SK-N-SH treated with all-trans-retinoic acid at 6 μM for 48 hours (cell line): Measurements from ENCODE around the gene LTBP1.

Source experiments
- ATAC-seq: fragments of 200-7000 bp; cut with Tn5 transposase; 3 replicates; pipeline ENCODE4 v1.9.1; 2020; ENCODE audit warnings: mild to moderate bottlenecking, moderate library complexity
- BACH2 ChIP-seq: fragments of 250-450 bp; sonication (Bioruptor Pico); IDR thresholded peaks from 2 replicates; pipeline ENCODE4 v1.9.0; 2021; ENCODE audit warnings: mild to moderate bottlenecking, borderline replicate concordance
- TCF4 ChIP-seq: fragments of 250-450 bp; sonication (Bioruptor Pico); IDR thresholded peaks from 2 replicates; pipeline ENCODE4 v1.8.0; 2021; ENCODE audit warnings: mild to moderate bottlenecking, moderate library complexity, borderline replicate concordance
- ZFP30 ChIP-seq: fragments of 450-650 bp; formaldehyde crosslinking; IDR thresholded peaks from 2 replicates; pipeline ENCODE4 v1.5.0; 2022; ENCODE audit warnings: mild to moderate bottlenecking, moderate library complexity
- ZNF70 ChIP-seq: fragments of 450-650 bp; formaldehyde crosslinking; IDR thresholded peaks from 2 replicates; pipeline ENCODE4 v1.5.0; 2020; ENCODE audit warnings: mild to moderate bottlenecking, moderate library complexity
- TF ChIP-seq, protein P1 (sequence below): fragments of 250-450 bp; sonication (Bioruptor Pico); IDR thresholded peaks from 2 replicates; pipeline ENCODE4 v1.5.0; 2020; ENCODE audit warnings: mild to moderate bottlenecking, moderate library complexity

Gene LTBP1

DNA sequence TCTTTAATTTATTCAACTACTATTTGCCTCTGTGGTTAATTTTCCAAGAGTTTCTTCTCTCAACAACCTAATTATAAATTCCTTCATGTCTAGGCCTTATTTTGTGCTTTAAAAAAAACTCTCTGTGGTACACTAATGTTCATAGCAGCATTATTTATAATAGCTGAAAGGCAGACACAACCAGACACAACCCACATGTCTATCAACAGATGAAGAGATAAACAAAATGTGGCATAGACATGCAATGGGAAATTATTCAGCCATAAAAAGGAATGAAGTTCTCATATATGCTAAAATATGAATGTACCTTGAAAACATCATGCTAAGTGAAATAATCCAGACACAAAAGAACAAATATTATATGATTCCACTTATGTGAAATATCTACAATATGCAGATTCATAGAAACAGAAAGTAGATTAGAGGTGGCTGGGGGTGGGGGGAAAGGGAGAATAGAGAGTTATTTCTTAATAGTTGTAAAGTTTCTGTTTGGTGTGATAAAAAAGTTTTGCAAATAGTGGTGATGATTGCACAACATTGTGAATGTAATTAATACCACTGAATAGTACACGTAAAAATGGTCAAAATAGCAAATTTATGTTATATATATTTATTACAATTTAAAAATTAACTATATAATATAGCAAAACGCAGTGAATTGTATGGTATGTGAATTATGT, 501.6 kb downstream of the LTBP1 start:
- TF ChIP-seq, protein P1, sequence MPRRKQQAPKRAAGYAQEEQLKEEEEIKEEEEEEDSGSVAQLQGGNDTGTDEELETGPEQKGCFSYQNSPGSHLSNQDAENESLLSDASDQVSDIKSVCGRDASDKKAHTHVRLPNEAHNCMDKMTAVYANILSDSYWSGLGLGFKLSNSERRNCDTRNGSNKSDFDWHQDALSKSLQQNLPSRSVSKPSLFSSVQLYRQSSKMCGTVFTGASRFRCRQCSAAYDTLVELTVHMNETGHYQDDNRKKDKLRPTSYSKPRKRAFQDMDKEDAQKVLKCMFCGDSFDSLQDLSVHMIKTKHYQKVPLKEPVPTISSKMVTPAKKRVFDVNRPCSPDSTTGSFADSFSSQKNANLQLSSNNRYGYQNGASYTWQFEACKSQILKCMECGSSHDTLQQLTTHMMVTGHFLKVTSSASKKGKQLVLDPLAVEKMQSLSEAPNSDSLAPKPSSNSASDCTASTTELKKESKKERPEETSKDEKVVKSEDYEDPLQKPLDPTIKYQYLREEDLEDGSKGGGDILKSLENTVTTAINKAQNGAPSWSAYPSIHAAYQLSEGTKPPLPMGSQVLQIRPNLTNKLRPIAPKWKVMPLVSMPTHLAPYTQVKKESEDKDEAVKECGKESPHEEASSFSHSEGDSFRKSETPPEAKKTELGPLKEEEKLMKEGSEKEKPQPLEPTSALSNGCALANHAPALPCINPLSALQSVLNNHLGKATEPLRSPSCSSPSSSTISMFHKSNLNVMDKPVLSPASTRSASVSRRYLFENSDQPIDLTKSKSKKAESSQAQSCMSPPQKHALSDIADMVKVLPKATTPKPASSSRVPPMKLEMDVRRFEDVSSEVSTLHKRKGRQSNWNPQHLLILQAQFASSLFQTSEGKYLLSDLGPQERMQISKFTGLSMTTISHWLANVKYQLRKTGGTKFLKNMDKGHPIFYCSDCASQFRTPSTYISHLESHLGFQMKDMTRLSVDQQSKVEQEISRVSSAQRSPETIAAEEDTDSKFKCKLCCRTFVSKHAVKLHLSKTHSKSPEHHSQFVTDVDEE (CRISPR knock-in tag), result no peak
- TF ChIP-seq ZNF70 (CRISPR knock-in tag) (no peak), TCF4 (no peak), ZFP30 (CRISPR knock-in tag) (peak; percentile 53), BACH2 (no peak)
- ATAC-seq, result peak; percentile 36; the same call in 1 of the 3 replicates
